Retinal pigment epithelial cell (primary cell): ENCODE measurements around the gene POLR1F.

ENCODE experiments used
- DNase-seq: peaks from one replicate; pipeline ENCODE4 v3.0.0-alpha.2; 2010; ENCODE audit warnings: low read depth
- H3K4me3 ChIP-seq: 2 replicates; pipeline ENCODE4 v1.5.1; 2011; ENCODE audit warnings: mild to moderate bottlenecking, low read length, control low read depth, moderate library complexity
- TF ChIP-seq, protein P1 (sequence below): conservative IDR thresholded peaks from 2 replicates; pipeline ENCODE4 v1.5.1; 2011; ENCODE audit warnings: low read depth, low read length, control low read depth, inconsistent platforms

Gene POLR1F

DNA sequence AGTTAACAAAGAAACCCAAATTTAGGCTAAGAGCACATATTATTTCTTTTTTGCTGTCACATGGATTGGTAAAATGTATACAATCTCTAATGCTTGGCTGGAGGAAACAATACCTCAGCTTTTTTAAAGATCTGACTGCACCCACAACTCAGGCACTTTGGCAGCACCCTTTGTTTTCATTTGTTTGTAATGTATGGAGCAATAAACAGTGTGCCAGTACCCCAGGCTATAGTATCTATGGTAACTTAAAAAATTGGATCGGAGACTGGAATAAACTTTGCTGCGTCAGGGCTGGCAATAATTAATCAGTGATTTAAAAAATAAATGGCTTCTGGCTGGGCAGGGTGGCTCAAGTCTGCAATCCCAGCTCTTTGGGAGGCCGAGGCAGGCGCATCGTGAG, 27.2 kb downstream of the POLR1F start:
- H3K4me3 ChIP-seq: no peak overlapping the region
- DNase-seq: no peak
- TF ChIP-seq, protein P1, sequence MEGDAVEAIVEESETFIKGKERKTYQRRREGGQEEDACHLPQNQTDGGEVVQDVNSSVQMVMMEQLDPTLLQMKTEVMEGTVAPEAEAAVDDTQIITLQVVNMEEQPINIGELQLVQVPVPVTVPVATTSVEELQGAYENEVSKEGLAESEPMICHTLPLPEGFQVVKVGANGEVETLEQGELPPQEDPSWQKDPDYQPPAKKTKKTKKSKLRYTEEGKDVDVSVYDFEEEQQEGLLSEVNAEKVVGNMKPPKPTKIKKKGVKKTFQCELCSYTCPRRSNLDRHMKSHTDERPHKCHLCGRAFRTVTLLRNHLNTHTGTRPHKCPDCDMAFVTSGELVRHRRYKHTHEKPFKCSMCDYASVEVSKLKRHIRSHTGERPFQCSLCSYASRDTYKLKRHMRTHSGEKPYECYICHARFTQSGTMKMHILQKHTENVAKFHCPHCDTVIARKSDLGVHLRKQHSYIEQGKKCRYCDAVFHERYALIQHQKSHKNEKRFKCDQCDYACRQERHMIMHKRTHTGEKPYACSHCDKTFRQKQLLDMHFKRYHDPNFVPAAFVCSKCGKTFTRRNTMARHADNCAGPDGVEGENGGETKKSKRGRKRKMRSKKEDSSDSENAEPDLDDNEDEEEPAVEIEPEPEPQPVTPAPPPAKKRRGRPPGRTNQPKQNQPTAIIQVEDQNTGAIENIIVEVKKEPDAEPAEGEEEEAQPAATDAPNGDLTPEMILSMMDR: no peak

DNA sequence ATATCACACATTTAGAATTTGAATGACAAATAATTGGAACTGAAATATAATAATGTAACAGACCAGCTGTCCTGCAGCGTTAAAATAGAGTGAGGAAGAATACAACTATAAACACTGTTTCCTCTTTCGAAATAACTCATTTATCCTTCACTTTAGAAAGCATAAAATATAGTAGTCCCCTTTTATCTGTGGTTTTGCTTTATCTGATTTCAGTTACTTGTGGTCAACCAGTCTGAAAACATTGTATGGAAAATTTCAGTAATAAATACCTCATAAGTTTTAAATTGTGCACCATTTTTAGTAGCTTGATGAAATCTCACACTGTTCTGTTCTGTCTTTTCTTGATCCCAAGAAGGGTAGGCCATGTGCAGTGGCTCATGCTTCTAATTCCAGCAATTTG, 31.7 kb downstream of the POLR1F start:
- TF ChIP-seq, protein P1: no peak
- DNase-seq: no peak
- H3K4me3 ChIP-seq: no peak overlapping the region

DNA sequence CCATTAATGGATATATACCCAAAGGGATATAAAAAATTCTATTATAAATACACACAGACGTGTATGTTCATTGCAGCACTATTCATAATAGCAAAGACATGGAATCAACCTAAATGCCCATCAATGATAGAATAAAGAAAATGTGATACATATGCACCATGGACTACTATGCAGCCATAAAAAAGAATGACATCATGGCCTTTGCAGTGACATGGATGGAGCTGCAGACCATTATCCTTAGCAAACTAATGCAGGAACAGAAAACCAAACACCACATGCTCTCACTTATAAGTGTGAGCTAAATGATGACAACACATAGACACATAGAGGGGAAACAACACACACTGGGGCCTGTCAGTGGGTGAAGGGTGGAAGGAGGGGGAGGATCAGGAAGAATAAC, 33.0 kb downstream of the POLR1F start:
- no peak overlapping the region for H3K4me3 ChIP-seq
- TF ChIP-seq, protein P1: no peak
- DNase-seq: no peak

DNA sequence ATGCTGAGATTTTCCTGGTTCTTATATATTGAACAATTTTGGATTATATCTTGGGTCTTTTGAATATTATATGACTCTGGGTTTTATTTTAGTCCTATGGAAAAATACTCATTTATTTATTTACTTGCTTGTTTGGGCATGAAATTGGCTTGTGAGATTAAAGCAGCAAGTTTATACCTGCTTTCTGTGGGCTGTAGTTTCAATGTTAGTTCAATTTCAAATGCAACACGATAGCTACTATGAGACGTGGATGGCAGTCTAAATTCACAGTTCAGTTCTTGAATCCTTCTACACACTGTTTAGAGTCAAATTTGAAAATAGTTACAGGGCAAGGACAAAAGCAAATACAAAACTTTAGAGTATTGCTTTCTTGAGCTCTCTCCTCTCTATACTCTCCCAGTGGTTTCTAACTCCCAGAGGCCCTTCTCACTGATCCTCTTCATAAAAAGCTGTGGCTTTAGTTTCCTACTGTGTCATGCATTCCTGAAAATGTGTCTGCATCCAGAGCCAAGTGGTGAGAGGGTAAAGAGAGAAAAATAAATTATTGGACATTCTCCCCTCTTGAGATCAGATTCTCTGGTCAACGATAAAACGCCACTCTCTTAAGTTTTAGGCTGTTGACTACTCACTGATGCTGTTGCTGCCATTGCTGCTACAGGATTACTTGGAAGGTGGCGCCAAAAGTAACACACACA, 34.4 kb downstream of the POLR1F start:
- TF ChIP-seq, protein P1: no peak
- no peak overlapping the region for H3K4me3 ChIP-seq
- no peak for DNase-seq

DNA sequence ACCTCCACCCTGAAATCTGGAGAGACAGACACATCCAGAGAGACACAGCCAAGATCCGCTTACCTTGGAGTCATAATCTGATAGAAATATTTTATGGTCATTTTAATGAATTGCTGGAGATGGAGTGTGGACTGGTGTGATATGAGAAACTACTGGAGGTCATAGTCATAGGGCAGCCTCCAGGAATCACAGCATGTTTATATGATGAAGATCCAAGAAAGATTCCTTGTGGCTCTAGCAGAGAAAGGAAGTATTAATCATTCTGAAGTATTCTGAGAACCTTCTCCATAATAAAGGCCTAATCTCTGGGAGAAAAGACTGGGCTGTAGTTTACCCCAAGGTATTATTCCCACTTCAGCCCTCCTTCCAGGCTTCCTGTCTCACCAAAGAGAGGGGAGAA, 38.0 kb downstream of the POLR1F start:
- TF ChIP-seq, protein P1: no peak
- H3K4me3 ChIP-seq: no peak overlapping the region
- DNase-seq: no peak

DNA sequence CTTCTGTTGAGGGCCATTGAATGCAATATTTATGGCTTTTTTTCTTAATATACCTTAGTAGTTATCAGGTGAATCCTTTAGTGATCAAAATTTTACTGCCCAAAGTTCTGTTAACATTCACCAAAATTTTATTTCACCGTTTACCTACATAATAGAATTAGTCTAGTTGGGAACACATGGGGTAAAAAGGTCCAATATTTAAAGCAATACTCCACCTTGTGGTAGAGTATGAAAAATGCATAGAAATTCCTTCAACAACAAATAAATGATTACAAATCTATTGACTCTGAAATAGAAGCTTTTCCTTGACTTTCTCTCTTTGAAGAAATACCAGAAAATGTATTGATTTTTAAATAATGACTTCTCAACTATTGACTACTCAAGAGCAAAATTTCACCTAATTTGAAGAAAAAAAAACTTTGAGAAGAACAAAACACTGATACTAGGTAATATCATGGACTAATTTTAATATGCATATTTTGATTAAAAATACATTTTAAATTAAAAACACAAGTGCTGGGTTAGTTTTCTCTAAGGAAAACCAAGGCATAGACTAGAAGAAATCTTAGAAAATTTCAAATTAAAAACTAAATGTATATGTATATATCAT, 43.3 kb downstream of the POLR1F start:
- TF ChIP-seq, protein P1: peak; percentile 48
- DNase-seq: no peak
- H3K4me3 ChIP-seq: no peak overlapping the region
